Breast epithelium (tissue), 4 donors: ENCODE data around the gene CTNND2. TPM values are rescaled to one million over a fixed set of nuclear protein-coding genes. Genes with fewer than 3 reads are reported as not detected.
"Not testable (repeated sequence)": the region's sequence is repeated elsewhere in the genome, so short reads cannot be mapped to it uniquely, and the experiment has no call there.

Source experiments
- DNase-seq, 2 donors: peaks; one replicate each; pipeline ENCODE4 v3.0.0-alpha.2; 2019; ENCODE audit warnings: low spot score in 2 of 2
- H3K27ac ChIP-seq, 2 donors: fragments of 200-600 bp; sonication (generic) in 1 of 2; one replicate each; pipeline ENCODE4 v1.5.1; 2016 to 2019; ENCODE audit warnings: mild to moderate bottlenecking in 1 of 2
- H3K27me3 ChIP-seq, 2 donors: fragments of 200-600 bp; sonication (generic) in 1 of 2; one replicate each; pipeline versions ENCODE4 v1.5.1 to v1.6.0; 2017 to 2019; ENCODE audit warnings: control low read depth in 1 of 2, mild to moderate bottlenecking in 1 of 2
- H3K36me3 ChIP-seq: fragments of 200-600 bp; one replicate; pipeline ENCODE4 v1.5.1; 2019
- H3K4me1 ChIP-seq, 2 donors: fragments of 200-600 bp; sonication (generic); one replicate each; pipeline ENCODE4 v1.5.1; 2016 to 2019; ENCODE audit warnings: control low read depth in 1 of 2
- H3K4me3 ChIP-seq, 3 donors: fragments of 200-600 bp; sonication (generic); 1 replicate in 2 of 3; 2 replicates in 1 of 3; pipeline ENCODE4 v1.5.1; 2016 to 2019; ENCODE audit warnings: mild to moderate bottlenecking in 3 of 3, moderate library complexity in 2 of 3
- H3K9me3 ChIP-seq, 2 donors: fragments of 200-600 bp; sonication (generic) in 1 of 2; one replicate each; pipeline ENCODE4 v1.5.1; 2016 to 2019; ENCODE audit warnings: control low read depth in 1 of 2
- POLR2A ChIP-seq: fragments of 450-650 bp; IDR thresholded peaks from one replicate; pipeline ENCODE4 v1.6.1; 2016; ENCODE audit warnings: antibody characterized with exemption, mild to moderate bottlenecking, moderate library complexity
- POLR2AphosphoS5 ChIP-seq, 3 donors: sonication (generic); formaldehyde crosslinking; IDR thresholded peaks; one replicate each; pipeline ENCODE4 v1.6.1; 2017; ENCODE audit warnings: antibody characterized with exemption in 3 of 3
- intact Hi-C: fragments of 100-400 bp; cut with DNase I; formaldehyde crosslinking; loops from one replicate; pipeline ENCODE4 v1.15.1; 2023; ENCODE audit warnings: low total_unique reads
- total RNA-seq, 3 donors: library from RNA; depleted of rRNA; stranded (reverse); fragments of >200 nt; gene quantifications; one replicate each; pipeline ENCODE4 v1.1.0, GENCODE V29; 2016
- TF ChIP-seq, protein P1 (sequence below), 3 donors: fragments of 450-650 bp; IDR thresholded peaks; one replicate each; pipeline ENCODE4 v1.5.1; 2016 to 2017; ENCODE audit warnings: antibody characterized with exemption in 3 of 3, mild to moderate bottlenecking in 3 of 3, moderate library complexity in 3 of 3

CTNND2 gene
- total RNA-seq, 3 donors from 2014 or later, result 3.3 to 6.0 TPM; not detected in 1

DNA sequence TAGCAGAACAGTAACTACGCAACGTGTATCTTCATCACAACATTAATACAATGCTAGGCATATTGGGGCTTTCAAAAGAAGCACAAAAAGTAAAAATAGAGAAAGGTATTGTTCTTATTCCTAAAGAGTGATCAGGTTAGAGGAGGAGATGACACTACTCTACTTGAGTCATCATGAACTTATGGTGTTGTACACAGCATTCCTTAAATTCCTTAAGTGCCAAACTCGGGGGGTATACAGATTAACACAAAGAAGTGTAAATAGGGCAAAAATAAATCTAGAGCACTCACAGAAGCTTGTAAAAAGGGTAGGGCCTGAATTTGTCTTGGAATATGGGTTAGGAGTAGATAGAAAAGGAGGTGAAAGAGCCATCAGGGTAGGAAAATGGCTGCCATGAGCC lies 835.2 kb downstream of the CTNND2 start:
- TF ChIP-seq POLR2AphosphoS5 (IDR thresholded peaks at IDR 0.05) (no peak), POLR2A (no peak)
- TF ChIP-seq, protein P1, sequence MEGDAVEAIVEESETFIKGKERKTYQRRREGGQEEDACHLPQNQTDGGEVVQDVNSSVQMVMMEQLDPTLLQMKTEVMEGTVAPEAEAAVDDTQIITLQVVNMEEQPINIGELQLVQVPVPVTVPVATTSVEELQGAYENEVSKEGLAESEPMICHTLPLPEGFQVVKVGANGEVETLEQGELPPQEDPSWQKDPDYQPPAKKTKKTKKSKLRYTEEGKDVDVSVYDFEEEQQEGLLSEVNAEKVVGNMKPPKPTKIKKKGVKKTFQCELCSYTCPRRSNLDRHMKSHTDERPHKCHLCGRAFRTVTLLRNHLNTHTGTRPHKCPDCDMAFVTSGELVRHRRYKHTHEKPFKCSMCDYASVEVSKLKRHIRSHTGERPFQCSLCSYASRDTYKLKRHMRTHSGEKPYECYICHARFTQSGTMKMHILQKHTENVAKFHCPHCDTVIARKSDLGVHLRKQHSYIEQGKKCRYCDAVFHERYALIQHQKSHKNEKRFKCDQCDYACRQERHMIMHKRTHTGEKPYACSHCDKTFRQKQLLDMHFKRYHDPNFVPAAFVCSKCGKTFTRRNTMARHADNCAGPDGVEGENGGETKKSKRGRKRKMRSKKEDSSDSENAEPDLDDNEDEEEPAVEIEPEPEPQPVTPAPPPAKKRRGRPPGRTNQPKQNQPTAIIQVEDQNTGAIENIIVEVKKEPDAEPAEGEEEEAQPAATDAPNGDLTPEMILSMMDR (IDR thresholded peaks at IDR 0.05), result no peak
- Histone ChIP-seq H3K27ac (no peak overlapping the region), H3K36me3 (no peaks in the 10 kb centered on the region), H3K4me1 (no peaks in the 10 kb centered on the region), H3K27me3 (no peaks in the 10 kb centered on the region), H3K4me3 (no peak overlapping the region), H3K9me3 (no peaks in the 10 kb centered on the region)
- DNase-seq, result no peak
- intact Hi-C loops, result no loop called here

- H3K4me3 ChIP-seq, DNase-seq, H3K9me3 ChIP-seq, H3K36me3 ChIP-seq, intact Hi-C loops, H3K27ac ChIP-seq, H3K27me3 ChIP-seq, H3K4me1 ChIP-seq: not testable (repeated sequence)
Observed at GRCh38 chr5:11065723-11066122, 838.5 kb downstream of the CTNND2 start.

DNA sequence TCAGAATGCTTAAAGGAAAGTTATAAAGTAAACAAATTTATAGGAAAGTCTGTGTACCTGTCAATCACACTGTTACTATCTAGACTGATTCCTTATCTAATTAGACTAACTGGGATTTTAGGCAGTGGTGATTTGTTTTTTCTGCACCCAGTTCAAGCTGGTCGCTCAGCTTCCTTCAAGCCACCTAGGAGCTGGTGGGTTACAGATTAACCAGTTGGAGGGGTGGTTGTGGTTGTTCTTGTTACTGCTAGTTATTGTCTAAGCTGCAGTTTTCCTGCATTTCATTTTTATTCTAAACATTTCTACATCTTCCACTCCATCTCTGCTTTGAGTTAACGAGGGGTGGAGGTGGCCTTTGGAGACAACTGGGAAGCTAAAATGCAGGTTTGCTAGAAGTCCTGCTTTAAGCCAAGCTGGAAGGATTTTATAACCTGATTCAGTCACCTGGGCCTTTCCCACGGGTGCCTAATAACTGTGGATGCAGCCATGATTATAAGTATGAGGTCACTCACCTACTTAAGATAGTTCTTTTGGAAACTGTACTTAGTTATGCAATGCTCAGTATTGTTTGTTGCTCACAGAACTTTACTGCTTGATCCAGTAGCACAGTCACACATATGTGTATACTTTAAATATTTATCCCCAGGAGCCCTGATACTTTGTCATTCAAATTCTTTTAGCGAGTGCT lies 839.3 kb downstream of the CTNND2 start:
- DNase-seq, result no peak
- intact Hi-C loops, result no loop called here
- TF ChIP-seq, protein P1 (IDR thresholded peaks at IDR 0.05), result no peak
- TF ChIP-seq POLR2AphosphoS5 (IDR thresholded peaks at IDR 0.05) (no peak), POLR2A (no peak)
- Histone ChIP-seq H3K9me3 (no peaks in the 10 kb centered on the region), H3K27me3 (no peaks in the 10 kb centered on the region), H3K27ac (no peak overlapping the region), H3K4me1 (no peaks in the 10 kb centered on the region), H3K36me3 (no peaks in the 10 kb centered on the region), H3K4me3 (no peak overlapping the region)

DNA sequence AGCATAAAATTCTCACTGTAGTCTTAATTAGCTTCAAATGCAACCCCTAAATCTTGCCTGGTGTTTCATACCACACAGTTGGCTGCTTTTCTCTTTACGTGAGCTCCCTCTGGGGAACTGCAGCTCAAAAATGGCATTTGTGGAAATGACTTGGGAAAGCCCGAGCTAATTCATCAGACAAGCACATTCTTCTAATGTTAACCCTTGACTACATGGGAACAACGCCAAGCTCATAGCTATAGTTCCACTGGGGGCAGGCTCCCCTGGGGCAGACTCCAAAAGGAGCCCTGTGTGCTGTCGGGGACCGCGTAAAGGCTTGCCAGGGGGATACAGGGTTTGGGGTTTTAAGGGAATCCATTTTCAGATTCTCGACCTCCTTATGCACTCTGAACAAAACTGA lies 841.8 kb downstream of the CTNND2 start:
- H3K27me3 ChIP-seq, result no peaks in the 10 kb centered on the region
- no peaks in the 10 kb centered on the region for H3K36me3 ChIP-seq
- no peak overlapping the region for H3K27ac ChIP-seq
- no peak overlapping the region for H3K4me3 ChIP-seq
- no peaks in the 10 kb centered on the region for H3K4me1 ChIP-seq
- no peaks in the 10 kb centered on the region for H3K9me3 ChIP-seq
- no peak for DNase-seq
- intact Hi-C loops, result no loop called here
- TF ChIP-seq, protein P1 (IDR thresholded peaks at IDR 0.05), result no peak
- no peak for TF ChIP-seq POLR2AphosphoS5 (IDR thresholded peaks at IDR 0.05)

DNA sequence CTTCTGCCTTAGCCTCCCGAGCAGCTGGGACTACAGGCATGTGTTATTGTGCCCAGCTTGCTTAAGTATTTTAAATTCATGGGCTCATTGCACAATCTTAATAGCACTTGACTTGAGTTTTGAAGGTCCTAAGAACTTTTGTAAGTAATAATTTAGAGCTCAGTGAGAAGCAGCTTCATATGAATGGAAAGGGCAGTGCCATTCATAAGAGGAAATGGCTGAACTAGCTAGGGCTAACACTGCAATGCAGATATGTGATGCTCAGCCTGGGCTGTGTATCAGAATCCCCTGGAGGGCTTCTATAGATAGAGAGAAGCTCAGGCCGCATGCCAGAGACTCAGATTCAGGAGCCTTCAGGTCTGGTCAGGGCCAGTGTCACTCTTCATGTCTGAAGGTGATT lies 847.7 kb downstream of the CTNND2 start:
- no peaks in the 10 kb centered on the region for H3K36me3 ChIP-seq
- H3K4me1 ChIP-seq, result no peaks in the 10 kb centered on the region
- TF ChIP-seq POLR2A, result no peak
- TF ChIP-seq, protein P1 (IDR thresholded peaks at IDR 0.05), result no peak
- TF ChIP-seq POLR2AphosphoS5 (IDR thresholded peaks at IDR 0.05), result no peak
- H3K4me3 ChIP-seq, result no peak overlapping the region
- DNase-seq, result no peak
- H3K27ac ChIP-seq, result no peak overlapping the region
- no peaks in the 10 kb centered on the region for H3K9me3 ChIP-seq
- intact Hi-C loops, result no loop called here
- H3K27me3 ChIP-seq, result no peaks in the 10 kb centered on the region

DNA sequence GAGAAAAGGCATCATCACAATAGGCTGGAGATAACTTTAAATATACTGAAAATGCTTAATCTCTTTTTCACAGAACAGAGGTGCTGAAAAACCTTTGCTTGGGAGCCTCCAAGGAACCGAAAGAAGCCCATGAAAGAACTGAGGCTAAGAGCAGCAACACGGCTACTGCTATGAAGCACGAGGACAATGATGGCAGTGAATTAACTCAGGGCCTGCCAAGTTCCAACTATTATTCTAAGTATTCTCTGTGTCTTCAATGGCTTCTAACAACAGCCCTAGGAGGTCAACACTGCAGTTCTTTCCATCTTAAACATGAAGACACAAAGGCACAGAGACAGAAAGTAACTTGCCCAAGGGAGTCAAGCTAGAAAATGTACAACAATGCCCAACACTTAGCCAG lies 850.2 kb downstream of the CTNND2 start:
- Histone ChIP-seq H3K4me3 (no peak overlapping the region), H3K36me3 (no peaks in the 10 kb centered on the region), H3K9me3 (no peaks in the 10 kb centered on the region), H3K4me1 (no peaks in the 10 kb centered on the region), H3K27ac (no peak overlapping the region), H3K27me3 (no peaks in the 10 kb centered on the region)
- DNase-seq, result no peak
- intact Hi-C loops, result no loop called here
- no peak for TF ChIP-seq POLR2AphosphoS5 (IDR thresholded peaks at IDR 0.05)
- TF ChIP-seq, protein P1 (IDR thresholded peaks at IDR 0.05), result no peak
